H1 (cell line): ENCODE data around the gene LRRC4C. TPM values are rescaled to one million over a fixed set of nuclear protein-coding genes. Genes with fewer than 3 reads are reported as not detected.
A peak's percentile ranks its signal among the peaks of the same experiment; 100 is the strongest.

ENCODE experiments used
- CTCF ChIA-PET: fragments of 300-600 bp; sonication (Branson Sonifier 250); formaldehyde crosslinking; loops from one replicate; lab custom pipeline; 2021; ENCODE audit not compliant: partially characterized antibody; lab: Charles Lee
- POLR2A ChIA-PET: fragments of 300-600 bp; sonication (Branson Sonifier 250); formaldehyde crosslinking; loops from one replicate; lab custom pipeline; 2021; ENCODE audit warnings: inconsistent platforms; ENCODE audit not compliant: partially characterized antibody; lab: Charles Lee
- DNase-seq, 2 experiments: peaks; one replicate each; pipeline versions ENCODE4 v3.0.0 to v3.0.0-alpha.2; 2010 to 2022; ENCODE audit warnings: low spot score in 2 of 2, low read depth in 1 of 2, mixed read lengths in 1 of 2
- FAIRE-seq: peaks from 2 replicates; lab custom pipeline; 2011; peaks lifted over from hg19 to GRCh38; lab: Jason Lieb, UNC
- H2AFZ ChIP-seq: 2 replicates; pipeline ENCODE4 v1.8.1; 2012; ENCODE audit warnings: low read length, inconsistent platforms
- H2AK5ac ChIP-seq: 2 replicates; pipeline ENCODE4 v1.6.1; 2013; ENCODE audit warnings: low read depth, low read length
- H2BK120ac ChIP-seq: replicated peaks from 2 replicates; pipeline ENCODE3; 2013; ENCODE audit warnings: low read depth, low read length, inconsistent platforms
- H2BK12ac ChIP-seq: 2 replicates; pipeline ENCODE4 v1.6.1; 2013; ENCODE audit warnings: low read depth, low read length
- H2BK15ac ChIP-seq: 2 replicates; pipeline ENCODE4 v1.6.1; 2013; ENCODE audit warnings: low read length
- H2BK20ac ChIP-seq: 2 replicates; pipeline ENCODE4 v1.6.1; 2013; ENCODE audit warnings: low read length
- H2BK5ac ChIP-seq: 2 replicates; pipeline ENCODE4 v1.6.1; 2013; ENCODE audit warnings: low read depth, low read length
- H3K14ac ChIP-seq: 2 replicates; pipeline ENCODE4 v1.6.1; 2013; ENCODE audit warnings: inconsistent platforms; ENCODE audit not compliant: insufficient read length
- H3K18ac ChIP-seq: 2 replicates; pipeline ENCODE4 v1.6.1; 2013; ENCODE audit warnings: low read length; ENCODE audit errors: extremely low read depth
- H3K23ac ChIP-seq: 2 replicates; pipeline ENCODE4 v1.6.1; 2013; ENCODE audit warnings: inconsistent platforms; ENCODE audit not compliant: insufficient read length
- H3K23me2 ChIP-seq: 2 replicates; pipeline ENCODE4 v1.6.1; 2013; ENCODE audit warnings: low read depth, low read length
- H3K27ac ChIP-seq: 2 replicates; pipeline ENCODE4 v1.6.1; 2011; ENCODE audit warnings: low read depth, low read length, inconsistent platforms
- H3K27me3 ChIP-seq, 4 experiments: replicated peaks in 1 of 4; 1 replicate in 1 of 4; 2 replicates in 3 of 4; pipeline versions ENCODE4 v1.6.1 to v1.8.1; 2011 to 2013; ENCODE audit warnings: low read length in 3 of 4, mild to moderate bottlenecking in 3 of 4, inconsistent platforms in 2 of 4, mixed read lengths in 2 of 4, moderate library complexity in 1 of 4; ENCODE audit not compliant: control insufficient read depth in 3 of 4, insufficient read depth in 3 of 4; ENCODE audit errors: extremely low read depth in 1 of 4
- H3K36me3 ChIP-seq, 4 experiments: 2 replicates each; pipeline versions ENCODE4 v1.6.1 to v1.8.1; 2011 to 2013; ENCODE audit warnings: mild to moderate bottlenecking in 4 of 4, low read length in 3 of 4, moderate library complexity in 2 of 4, control low read depth in 1 of 4, inconsistent platforms in 1 of 4; ENCODE audit not compliant: insufficient read depth in 4 of 4, control insufficient read depth in 2 of 4
- H3K4ac ChIP-seq: replicated peaks from 2 replicates; pipeline ENCODE3; 2013; ENCODE audit warnings: low read length, low read depth, mixed read lengths, inconsistent platforms; ENCODE audit not compliant: insufficient read length
- H3K4me1 ChIP-seq, 4 experiments: replicated peaks in 1 of 4; 1 replicate in 1 of 4; 2 replicates in 3 of 4; pipeline versions ENCODE4 v1.6.1 to v1.8.1; 2011 to 2013; ENCODE audit warnings: low read length in 3 of 4, inconsistent platforms in 2 of 4, mixed read lengths in 1 of 4; ENCODE audit not compliant: insufficient read depth in 4 of 4, control insufficient read depth in 3 of 4
- H3K4me2 ChIP-seq, 2 experiments: 2 replicates each; pipeline versions ENCODE4 v1.6.1 to v1.8.1; 2011 to 2013; ENCODE audit warnings: low read depth in 2 of 2, low read length in 2 of 2, control low read depth in 1 of 2, inconsistent platforms in 1 of 2, mild to moderate bottlenecking in 1 of 2; ENCODE audit not compliant: insufficient read depth in 1 of 2
- H3K4me3 ChIP-seq, 4 experiments: fragments of 200-600, 300-600 bp in 1 of 4; sonication (generic), shearing (Covaris generic), sonication (Bioruptor Twin) in 1 of 4; 2 replicates each; pipeline versions ENCODE4 v1.5.1 to v1.8.1; 2011 to 2016; ENCODE audit warnings: low read length in 4 of 4, low read depth in 3 of 4, control low read depth in 2 of 4, inconsistent platforms in 2 of 4, mild to moderate bottlenecking in 2 of 4, mixed read lengths in 1 of 4, moderate library complexity in 1 of 4; ENCODE audit not compliant: insufficient read depth in 2 of 4; ENCODE audit errors: extremely low read depth in 1 of 4
- H3K56ac ChIP-seq: replicated peaks from 2 replicates; pipeline ENCODE3; 2013; ENCODE audit warnings: low read depth, mild to moderate bottlenecking, mixed read lengths, low read length, inconsistent platforms; ENCODE audit not compliant: insufficient read length
- H3K79me1 ChIP-seq: 2 replicates; pipeline ENCODE4 v1.6.1; 2013; ENCODE audit warnings: low read depth, low read length, control low read depth
- H3K79me2 ChIP-seq, 2 experiments: 2 replicates each; pipeline versions ENCODE4 v1.6.1 to v1.8.1; 2012 to 2013; ENCODE audit warnings: low read length in 2 of 2, mild to moderate bottlenecking in 2 of 2, inconsistent platforms in 1 of 2; ENCODE audit not compliant: insufficient read depth in 2 of 2, control insufficient read depth in 1 of 2
- H3K9ac ChIP-seq, 4 experiments: replicated peaks in 1 of 4; 1 replicate in 1 of 4; 2 replicates in 3 of 4; pipeline versions ENCODE4 v1.6.1 to v1.8.1; 2011 to 2013; ENCODE audit warnings: low read depth in 3 of 4, low read length in 3 of 4, control low read depth in 2 of 4, mild to moderate bottlenecking in 2 of 4, moderate library complexity in 2 of 4, inconsistent platforms in 1 of 4; ENCODE audit errors: extremely low read depth in 1 of 4
- H3K9me3 ChIP-seq, 2 experiments: 2 replicates each; pipeline versions ENCODE4 v1.6.1 to v1.8.1; 2012 to 2013; ENCODE audit warnings: mild to moderate bottlenecking in 2 of 2, moderate library complexity in 2 of 2, control low read depth in 1 of 2, inconsistent platforms in 1 of 2, low read depth in 1 of 2, low read length in 1 of 2, mixed read lengths in 1 of 2; ENCODE audit not compliant: insufficient read depth in 2 of 2
- H4K20me1 ChIP-seq, 2 experiments: replicated peaks in 1 of 2; 2 replicates each; pipeline versions ENCODE3 to v1.8.1; 2011 to 2013; ENCODE audit warnings: inconsistent platforms in 2 of 2, low read length in 2 of 2, mild to moderate bottlenecking in 1 of 2; ENCODE audit not compliant: insufficient read depth in 2 of 2, control insufficient read depth in 1 of 2
- H4K5ac ChIP-seq: 2 replicates; pipeline ENCODE4 v1.6.1; 2013; ENCODE audit warnings: low read length, low read depth, mixed read lengths, inconsistent platforms; ENCODE audit not compliant: insufficient read length
- H4K8ac ChIP-seq: 2 replicates; pipeline ENCODE4 v1.8.0; 2013; ENCODE audit warnings: mild to moderate bottlenecking, moderate library complexity, low read length, inconsistent platforms; ENCODE audit not compliant: insufficient read depth; ENCODE audit errors: extremely low read depth
- H4K91ac ChIP-seq: replicated peaks from 2 replicates; pipeline ENCODE3; 2013; ENCODE audit warnings: low read length, mixed read lengths, inconsistent platforms; ENCODE audit not compliant: insufficient read length
- BACH1 ChIP-seq: IDR thresholded peaks from 2 replicates; pipeline ENCODE4 v1.6.1; 2012; ENCODE audit warnings: low read length, improper control_type of control experiment
- CBX8 ChIP-seq: fragments of 300-800, 300-1000 bp; sonication (generic); IDR thresholded peaks from 2 replicates; pipeline ENCODE4 v1.7.1; 2016; ENCODE audit warnings: low read depth, low read length, borderline replicate concordance
- EP300 ChIP-seq, 2 experiments: IDR thresholded peaks; 1 replicate in 1 of 2; 2 replicates in 1 of 2; pipeline ENCODE4 v1.6.1; 2011 to 2012; ENCODE audit warnings: low read depth in 2 of 2, low read length in 2 of 2, mild to moderate bottlenecking in 2 of 2, borderline replicate concordance in 1 of 2, inconsistent platforms in 1 of 2, moderate library complexity in 1 of 2
- EZH2 ChIP-seq: fragments of 200-600 bp; sonication (generic); IDR thresholded peaks from 2 replicates; pipeline ENCODE4 v1.7.1; 2012; ENCODE audit warnings: low read depth, mild to moderate bottlenecking, moderate library complexity, low read length, inconsistent platforms; ENCODE audit not compliant: severe bottlenecking
- HDAC6 ChIP-seq: IDR thresholded peaks from one replicate; pipeline ENCODE4 v1.7.1; 2012; ENCODE audit warnings: low read depth, mild to moderate bottlenecking, inconsistent platforms, low read length, moderate library complexity
- KDM1A ChIP-seq: fragments of 200-600, 300-600 bp; sonication (generic); IDR thresholded peaks from 2 replicates; pipeline ENCODE4 v1.7.1; 2016; ENCODE audit warnings: mild to moderate bottlenecking, low read length, borderline replicate concordance
- POU5F1 ChIP-seq: IDR thresholded peaks from 2 replicates; pipeline ENCODE4 v1.6.1; 2011; ENCODE audit warnings: low read depth, mild to moderate bottlenecking, low read length, moderate library complexity
- RAD21 ChIP-seq, 2 experiments: IDR thresholded peaks in 1 of 2; conservative IDR thresholded peaks in 1 of 2; 2 replicates each; pipeline ENCODE4 v1.6.1; 2011; ENCODE audit warnings: low read depth in 2 of 2, low read length in 2 of 2, improper control_type of control experiment in 1 of 2, inconsistent platforms in 1 of 2, mild to moderate bottlenecking in 1 of 2, moderate library complexity in 1 of 2
- RXRA ChIP-seq: IDR thresholded peaks from 2 replicates; pipeline ENCODE4 v1.6.1; 2011; ENCODE audit warnings: low read depth, mild to moderate bottlenecking, low read length, moderate library complexity; ENCODE audit not compliant: insufficient read depth
- SIN3A ChIP-seq, 2 experiments: IDR thresholded peaks in 1 of 2; conservative IDR thresholded peaks in 1 of 2; 2 replicates each; pipeline ENCODE4 v1.6.1; 2011 to 2012; ENCODE audit warnings: low read length in 2 of 2, improper control_type of control experiment in 1 of 2, low read depth in 1 of 2, mild to moderate bottlenecking in 1 of 2
- WGBS, 2 experiments: shearing (Covaris generic) in 1 of 2; methylation state at CpG; one replicate each; pipeline versions ENCODE4 v1.1.6 to v1.1.7; 2013 to 2015; ENCODE audit warnings: low lambda C conversion rate in 2 of 2, mixed read lengths in 2 of 2, inconsistent platforms in 1 of 2, low coverage in 1 of 2, missing lambda C conversion rate in 1 of 2; ENCODE audit not compliant: insufficient replicate concordance in 2 of 2, insufficient coverage in 1 of 2, insufficient read length in 1 of 2; ENCODE audit errors: extremely low coverage in 1 of 2, missing lambda C conversion rate in 1 of 2; 5-methylcytosine and 5-hydroxymethylcytosine counted together
- polyA plus RNA-seq, 7 experiments: library from polyadenylated mRNA; depleted of rRNA in 3 of 7; stranded (reverse) in 5 of 7; unstranded in 2 of 7; fragments of >200 nt in 5 of 7; fragments of 200-250 nt in 2 of 7; gene quantifications; 1 replicate in 5 of 7; 2 replicates in 1 of 7; 4 replicates in 1 of 7; pipeline versions ENCODE4 v1.2.1 to v1.2.3, GENCODE V29; 2011 to 2013; ENCODE audit warnings: missing spikeins in 2 of 7, mixed read lengths in 2 of 7
- total RNA-seq: library from RNA; stranded (reverse); fragmentation: NEBNext Ultra II Directional; extraction: Animal tissue kit (Norgen Biotek cat#: 25700); gene quantifications from 2 replicates; pipeline ENCODE4 v1.2.1, GENCODE V29; 2021
- TF ChIP-seq, protein P1 (sequence below): IDR thresholded peaks from 2 replicates; pipeline ENCODE4 v1.6.1; 2012; ENCODE audit warnings: inconsistent platforms

Gene LRRC4C
- total and polyA plus RNA-seq, 2 of the 8 experiments (the other 6 are each of a cell fraction or from before 2014, with no cell fraction given), result 0.23 to 2.2 TPM

DNA sequence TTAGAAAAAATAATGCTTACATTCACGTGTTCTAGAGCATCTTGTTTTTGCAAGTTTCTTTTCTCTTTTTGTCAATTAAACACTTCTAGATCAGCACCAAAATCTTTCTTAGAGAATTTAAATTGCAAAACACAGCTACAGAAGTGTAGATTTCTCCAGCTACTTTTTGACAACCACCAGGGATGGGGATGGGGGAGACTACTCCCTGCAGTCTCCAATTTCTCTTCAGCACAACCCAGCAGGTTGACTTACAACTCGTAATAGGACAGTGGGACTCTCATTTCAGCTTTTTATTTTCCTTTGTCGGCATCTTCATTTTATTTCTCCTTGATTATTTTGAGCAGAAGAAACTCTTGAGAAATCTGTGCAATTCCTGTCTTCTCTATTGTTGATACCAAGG is 441.2 kb downstream of the LRRC4C start:
- no peaks in the 10 kb centered on the region for H3K23me2 ChIP-seq
- peak overlapping the region; percentile 76 for H4K91ac ChIP-seq
- no peak overlapping the region for H3K23ac ChIP-seq
- no peak overlapping the region for H2BK5ac ChIP-seq
- no peaks in the 10 kb centered on the region for H3K79me2 ChIP-seq
- H3K9ac ChIP-seq, result no peak overlapping the region
- no peak overlapping the region for H4K8ac ChIP-seq
- ChIA-PET CTCF (interaction anchor here (1.0 to 1.4 kb wide), 2 partner anchors 13 to 19 kb away, joined by 4 read pairs; no protein-coding TSS in a partner anchor), POLR2A (no interaction called here)
- H2BK120ac ChIP-seq, result no peak overlapping the region
- peak; percentile 50 for FAIRE-seq
- H3K9me3 ChIP-seq, result no peaks in the 10 kb centered on the region
- no peak overlapping the region for H3K4ac ChIP-seq
- no peaks in the 10 kb centered on the region for H3K27me3 ChIP-seq
- peak overlapping the region in 1 of 4 experiments; percentile 36; a peak in 2 of 8 replicates for H3K4me3 ChIP-seq
- H2AFZ ChIP-seq, result no peak overlapping the region
- H3K79me1 ChIP-seq, result no peaks in the 10 kb centered on the region
- H3K36me3 ChIP-seq, result no peaks in the 10 kb centered on the region
- H3K56ac ChIP-seq, result no peak overlapping the region
- no peak overlapping the region for H3K27ac ChIP-seq
- H3K4me2 ChIP-seq, result peak overlapping the region; percentile 19 to 42; a peak in 2 of 4 replicates
- H2BK12ac ChIP-seq, result no peak overlapping the region
- no peak overlapping the region for H3K18ac ChIP-seq
- no peak overlapping the region for H4K5ac ChIP-seq
- DNase-seq, result no peak
- no peak overlapping the region for H2AK5ac ChIP-seq
- WGBS, 2 experiments, result 27% methylated on average over 3 of the region's 3 CpGs; no CpG with 5 or more reads in 1 of the 2 experiments
- no peak overlapping the region for H3K14ac ChIP-seq
- H2BK15ac ChIP-seq, result no peak overlapping the region
- peaks cover 0 to 3% (median 2%) of the 10 kb centered on the region in 4 experiments; a peak in 3 of 7 replicates for H3K4me1 ChIP-seq
- H4K20me1 ChIP-seq, result no peaks in the 10 kb centered on the region
- H2BK20ac ChIP-seq, result no peak overlapping the region
- TF ChIP-seq HDAC6 (no peak), BACH1 (no peak), EZH2 (no peak), SIN3A (conservative IDR thresholded peaks at IDR 0.05 in 1 of 2, IDR thresholded peaks at IDR 0.05 in 1 of 2; ENCODE audit: low read depth in 1 of 2, low read length in 2 of 2) (no peak), EP300 (IDR thresholded peaks at IDR 0.05; ENCODE audit: borderline replicate concordance in 1 of 2, low read depth in 2 of 2, low read length in 2 of 2) (no peak), CBX8 (no peak), POU5F1 (no peak), RAD21 (IDR thresholded peaks at IDR 0.05 in 1 of 2, conservative IDR thresholded peaks at IDR 0.05 in 1 of 2; ENCODE audit: low read depth in 2 of 2, low read length in 2 of 2) (no peak), RXRA (no peak), KDM1A (no peak)
- TF ChIP-seq, protein P1, sequence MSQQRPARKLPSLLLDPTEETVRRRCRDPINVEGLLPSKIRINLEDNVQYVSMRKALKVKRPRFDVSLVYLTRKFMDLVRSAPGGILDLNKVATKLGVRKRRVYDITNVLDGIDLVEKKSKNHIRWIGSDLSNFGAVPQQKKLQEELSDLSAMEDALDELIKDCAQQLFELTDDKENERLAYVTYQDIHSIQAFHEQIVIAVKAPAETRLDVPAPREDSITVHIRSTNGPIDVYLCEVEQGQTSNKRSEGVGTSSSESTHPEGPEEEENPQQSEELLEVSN, result no peak
